SH-SY5Y (cell line): Measurements from ENCODE around the gene NCAM1.

Source experiments
- GATA2 ChIP-seq: IDR thresholded peaks from 2 replicates; pipeline ENCODE4 v1.6.1; 2011; ENCODE audit warnings: mild to moderate bottlenecking, low read depth, low read length
- GATA3 ChIP-seq: IDR thresholded peaks from 2 replicates; pipeline ENCODE4 v1.6.1; 2011; ENCODE audit warnings: low read depth, mild to moderate bottlenecking, low read length, moderate library complexity

DNA sequence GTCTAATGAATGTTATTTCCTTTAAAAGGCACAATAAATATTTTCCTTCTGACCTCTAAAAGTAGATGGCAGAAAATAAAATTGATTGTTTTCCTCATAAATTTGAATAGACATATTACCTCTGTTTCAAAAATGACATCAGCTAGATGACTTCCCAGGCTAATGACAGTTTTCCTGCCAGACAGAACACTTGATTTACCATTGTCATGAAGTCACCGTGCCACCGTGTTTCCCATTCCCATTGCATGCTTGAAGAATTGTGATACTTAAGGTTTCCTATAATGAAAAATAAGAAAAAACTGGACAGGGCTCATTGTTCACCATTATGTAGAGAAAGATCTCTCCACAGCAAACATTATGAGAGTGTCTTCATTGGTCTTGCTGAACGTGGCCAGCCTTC, 151.1 kb downstream of the NCAM1 start:
- TF ChIP-seq GATA2 (no peak), GATA3 (no peak)
